Putamen (tissue), 1 donor: ENCODE results near the gene CAMSAP2.

Experiments used
- DNase-seq: peaks from one replicate; pipeline ENCODE4 v3.0.0-alpha.2; 2016; ENCODE audit warnings: low spot score

Gene CAMSAP2

GRCh38 chr1:200885623-200886402, 147.1 kb downstream of the CAMSAP2 start:
- no peak for DNase-seq

DNA sequence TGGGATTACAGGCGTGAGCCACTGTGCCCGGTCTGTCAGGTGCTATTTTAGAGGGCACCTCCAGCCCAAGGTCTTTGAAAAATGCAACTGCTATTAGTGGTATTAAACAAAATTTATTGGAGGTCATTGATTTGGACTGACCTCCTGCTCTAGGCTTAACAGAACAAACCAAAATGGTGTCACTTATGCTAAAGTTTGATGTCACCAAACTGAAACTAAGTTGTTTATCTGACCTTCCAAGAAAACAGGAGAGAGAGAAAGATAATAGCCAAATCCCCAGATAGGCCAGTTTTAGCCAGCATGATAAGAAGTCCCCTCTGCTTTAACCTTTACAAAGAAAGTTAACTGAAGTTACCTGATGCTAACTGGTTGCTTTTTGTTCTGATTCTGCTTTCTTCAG, 147.9 kb downstream of the CAMSAP2 start:
- no peak for DNase-seq

GRCh38 chr1:200887036-200887435, 148.3 kb downstream of the CAMSAP2 start:
- DNase-seq, result no peak

DNA sequence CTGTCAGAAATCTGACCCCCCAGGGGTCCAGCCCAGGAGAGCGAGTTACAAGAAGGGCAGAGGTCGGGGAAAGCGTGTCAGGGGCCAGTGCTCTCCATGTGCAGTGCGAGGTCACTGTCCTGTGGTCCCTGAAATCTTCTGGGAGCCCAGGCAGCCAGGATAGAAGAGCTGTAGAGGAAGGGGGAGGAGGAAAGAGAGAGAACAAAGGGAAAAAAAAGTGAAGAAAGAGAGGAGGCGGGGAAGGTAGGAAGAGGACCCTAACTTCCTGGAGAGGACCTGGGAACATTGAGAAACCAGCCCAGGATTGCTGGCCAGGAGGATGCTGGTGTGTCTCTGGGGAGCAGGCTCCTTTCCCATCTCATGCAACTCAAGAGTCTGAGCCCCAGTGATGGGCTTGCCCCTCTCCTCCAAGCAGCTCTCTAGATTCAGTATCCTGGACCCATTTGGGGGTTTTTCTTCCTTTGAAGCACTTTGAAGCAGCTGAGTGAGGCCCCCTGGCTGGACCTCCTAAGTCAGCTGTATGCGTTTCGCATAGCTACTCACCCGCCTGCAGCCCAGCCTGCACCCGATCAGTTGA, 149.2 kb downstream of the CAMSAP2 start:
- no peak for DNase-seq

DNA sequence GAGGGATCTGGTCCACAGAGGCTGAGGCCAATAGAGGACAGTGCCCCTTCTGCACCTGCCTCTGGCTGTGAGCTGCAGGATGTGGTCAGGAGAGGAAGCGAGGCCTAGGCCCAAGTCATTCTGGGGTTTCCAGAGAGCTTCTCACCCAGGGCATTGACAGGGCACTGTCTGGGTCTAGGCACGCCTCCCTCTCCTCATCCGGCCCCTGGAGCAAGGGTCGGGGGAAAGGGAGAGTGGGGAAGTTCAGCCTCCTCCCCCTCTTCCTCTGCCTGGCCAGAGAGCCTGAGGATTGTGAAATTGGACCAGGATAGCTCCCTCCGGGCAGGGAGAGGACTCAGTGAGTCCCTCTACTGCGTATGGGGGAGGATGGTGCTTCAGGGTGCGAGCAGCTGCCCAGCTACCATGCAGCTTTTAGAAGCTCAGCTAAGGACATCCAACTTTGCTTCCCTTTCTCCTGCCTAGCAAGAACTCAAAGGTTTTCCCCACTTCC, 149.7 kb downstream of the CAMSAP2 start:
- no peak for DNase-seq

DNA sequence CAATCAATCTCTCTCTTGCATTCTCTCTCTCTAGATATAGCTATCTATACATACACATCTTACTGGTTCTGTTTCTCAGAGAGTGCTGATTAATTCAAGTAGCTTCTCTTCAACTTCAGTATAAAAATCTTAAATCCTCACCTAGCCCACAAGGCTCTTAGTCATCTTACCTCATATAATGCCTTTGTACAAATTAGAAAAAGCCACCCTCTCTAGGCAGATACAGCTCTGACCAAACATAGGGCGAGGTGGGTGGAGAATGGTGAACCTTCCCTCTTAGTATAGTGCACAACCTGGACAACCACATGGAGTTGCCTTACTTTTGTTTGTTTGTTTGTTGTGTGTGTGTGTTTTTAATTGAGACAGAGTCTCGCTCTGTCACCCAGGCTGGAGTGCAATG, 150.9 kb downstream of the CAMSAP2 start:
- DNase-seq, result no peak

- no peak for DNase-seq
Observed at GRCh38 chr1:200890027-200890426, 151.3 kb downstream of the CAMSAP2 start.

DNA sequence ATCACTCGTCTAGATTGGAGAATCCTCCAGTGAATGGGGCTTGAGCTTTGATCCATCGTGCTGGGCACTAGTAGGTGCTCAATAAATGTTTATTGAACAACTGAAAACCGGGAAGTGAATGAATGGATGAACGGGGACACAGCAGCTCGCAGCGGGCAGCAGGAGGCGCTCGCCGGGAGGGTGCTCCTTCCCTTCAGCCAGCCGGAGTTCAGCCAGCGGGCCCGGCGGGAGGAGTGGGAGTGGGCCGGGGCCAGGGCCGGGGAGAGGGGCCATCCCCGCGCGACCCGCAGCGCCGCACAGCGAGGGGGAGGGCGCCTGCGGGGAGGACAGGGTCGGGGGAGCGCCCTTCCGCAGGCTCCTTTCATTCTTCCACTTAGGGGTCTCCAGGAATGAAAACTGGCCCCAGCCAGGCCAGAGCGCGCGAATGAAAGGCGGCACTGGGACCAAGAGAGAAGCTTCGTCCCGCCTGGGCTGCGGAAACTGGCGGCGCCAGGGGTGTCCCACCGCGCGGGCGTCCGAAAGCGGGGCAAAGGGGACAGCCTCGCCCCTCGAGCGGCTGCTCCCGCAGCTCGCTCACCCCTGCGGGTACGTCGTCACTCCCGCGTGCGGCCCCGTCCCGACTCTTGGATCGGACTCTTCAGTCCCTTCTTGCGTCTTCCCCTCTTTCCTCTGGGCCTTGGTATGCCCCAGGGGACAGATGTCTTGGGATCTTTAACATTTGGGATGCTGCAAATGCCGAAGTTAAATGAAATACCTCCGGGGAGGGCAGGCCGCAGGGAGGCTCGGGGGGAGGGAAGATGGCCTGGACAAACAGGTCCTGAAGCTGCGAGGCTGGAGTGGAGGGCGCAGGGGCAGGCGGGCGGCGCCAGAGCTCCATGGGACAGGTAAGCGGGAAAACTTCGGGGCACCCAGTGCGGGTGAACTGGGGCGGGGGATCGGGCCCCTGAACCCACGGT, 152.4 kb downstream of the CAMSAP2 start:
- no peak for DNase-seq

DNA sequence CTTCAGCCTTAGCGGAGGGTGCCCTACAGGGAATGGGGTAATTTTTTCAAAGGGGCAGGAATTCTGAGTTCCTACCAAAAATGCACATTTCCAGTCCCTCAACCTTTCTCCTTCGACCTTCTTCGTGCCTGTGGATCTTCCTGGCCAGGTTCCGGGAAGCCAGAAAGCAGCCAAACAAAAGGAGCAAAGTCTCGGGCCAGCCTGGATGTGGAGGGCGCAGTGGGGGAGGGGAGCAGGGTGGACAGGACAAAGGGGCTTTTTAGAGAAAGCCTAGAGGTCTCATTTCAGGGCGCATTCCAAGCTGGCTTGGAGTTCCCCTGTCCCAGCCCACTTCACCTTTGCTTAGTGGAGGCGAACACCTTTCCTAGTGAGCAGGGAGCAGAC, 153.1 kb downstream of the CAMSAP2 start:
- DNase-seq, result no peak

- no peak for DNase-seq
Observed at GRCh38 chr1:200892546-200892945, 153.9 kb downstream of the CAMSAP2 start.

GRCh38 chr1:200892958-200893357, 154.3 kb downstream of the CAMSAP2 start:
- no peak for DNase-seq

DNA sequence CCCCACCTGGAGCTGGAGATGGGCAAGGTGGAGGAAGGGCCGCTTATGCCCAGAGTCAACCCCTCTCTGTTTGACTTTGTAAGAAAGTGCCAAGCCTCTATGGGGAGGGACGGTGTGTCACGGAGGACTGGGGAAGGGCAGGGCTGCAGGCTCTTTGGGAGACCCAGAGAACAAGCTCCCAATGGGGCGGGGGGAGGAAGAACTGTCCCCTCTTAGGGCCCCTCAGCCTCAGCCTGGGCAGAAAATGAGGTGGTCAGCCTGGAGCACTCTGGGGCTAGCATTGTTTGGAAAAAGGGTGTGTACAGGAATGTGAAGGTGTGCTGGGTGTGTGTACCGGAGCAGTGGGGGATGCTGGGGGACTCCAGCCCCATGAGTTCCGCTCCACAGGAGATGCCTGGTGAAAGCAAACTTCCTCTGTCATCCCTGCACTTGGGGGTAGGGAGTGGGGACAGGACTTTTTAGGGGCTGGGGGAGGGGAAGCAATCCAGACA, 154.8 kb downstream of the CAMSAP2 start:
- DNase-seq, result no peak

DNA sequence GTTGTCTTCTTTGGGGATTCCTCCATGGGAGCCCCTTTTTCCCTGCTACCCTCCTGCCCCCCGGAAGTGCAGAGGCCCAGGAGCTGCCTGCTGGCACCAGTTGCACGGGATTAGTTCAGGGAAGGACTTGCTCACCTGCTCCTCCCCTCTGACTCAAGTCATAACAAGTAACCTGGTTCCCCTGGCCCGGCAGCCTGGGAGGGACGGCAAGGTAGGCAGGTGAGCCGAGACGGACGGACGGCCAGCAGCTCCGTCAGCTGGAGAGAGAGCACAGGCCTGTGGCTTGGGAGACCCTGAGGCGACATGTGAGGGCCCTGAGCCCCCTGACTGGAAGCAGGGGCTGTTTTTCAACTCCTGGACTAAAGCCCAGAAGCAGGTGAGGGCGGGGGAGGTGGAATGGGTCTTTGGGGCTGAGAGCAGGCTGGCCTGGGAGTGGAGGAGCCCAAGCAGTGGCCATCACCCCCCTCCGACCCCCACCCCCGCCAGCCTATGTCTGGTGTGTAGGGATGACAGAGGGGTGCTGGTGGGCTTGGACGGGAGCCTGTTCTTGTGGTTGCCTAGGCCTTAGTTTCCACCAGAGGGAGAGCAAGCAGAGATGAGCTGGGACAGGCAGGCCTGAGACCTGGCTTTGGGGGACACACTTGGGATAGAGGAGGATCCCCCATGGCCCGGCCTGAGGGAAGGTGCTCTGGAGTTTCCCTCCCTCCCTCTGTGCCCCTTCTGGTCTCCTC, 156.2 kb downstream of the CAMSAP2 start, which contains the start of gene INAVA:
Gene INAVA (plus strand): TSS at position 189 of the 731 bp plus-strand sequence. CDS start 3,501 bp downstream, outside the sequence.
- DNase-seq, result no peak

- no peak for DNase-seq
Observed at GRCh38 chr1:200895443-200895789, 156.7 kb downstream of the CAMSAP2 start.

- DNase-seq, result no peak
Observed at GRCh38 chr1:200895801-200896530, 157.3 kb downstream of the CAMSAP2 start.

DNA sequence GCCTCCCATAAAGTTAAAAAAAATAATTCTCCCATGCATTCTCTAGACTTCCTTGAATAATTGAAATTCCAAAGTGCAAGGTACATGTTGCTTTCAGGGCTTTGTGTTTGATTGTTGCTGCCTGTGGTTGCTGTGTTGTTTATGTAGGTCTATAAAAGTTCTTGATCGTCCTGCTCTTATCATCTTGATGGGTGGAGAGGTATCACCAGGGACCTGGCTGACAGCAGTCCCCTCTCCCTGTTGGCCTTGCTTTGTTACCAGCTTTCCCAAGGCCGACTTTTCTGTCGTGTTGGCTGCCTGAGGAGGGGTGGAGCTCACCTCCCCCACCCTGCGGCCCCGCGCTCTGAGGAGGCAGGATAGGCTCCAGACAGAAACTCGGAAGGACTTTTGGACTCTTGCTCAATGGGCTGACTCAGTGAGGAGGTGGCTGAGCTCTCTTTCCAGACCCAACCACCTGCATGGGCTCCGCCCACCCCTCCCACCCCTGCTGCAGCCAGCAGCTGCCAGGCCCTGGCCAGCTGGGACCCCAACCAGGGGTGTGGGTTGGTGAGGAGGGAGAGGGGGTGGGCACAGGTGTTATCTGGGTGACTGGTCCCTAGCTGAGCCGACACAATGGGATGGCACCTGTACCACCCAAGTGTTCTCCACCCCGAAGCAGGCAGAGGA, 158.0 kb downstream of the CAMSAP2 start:
- no peak for DNase-seq

DNA sequence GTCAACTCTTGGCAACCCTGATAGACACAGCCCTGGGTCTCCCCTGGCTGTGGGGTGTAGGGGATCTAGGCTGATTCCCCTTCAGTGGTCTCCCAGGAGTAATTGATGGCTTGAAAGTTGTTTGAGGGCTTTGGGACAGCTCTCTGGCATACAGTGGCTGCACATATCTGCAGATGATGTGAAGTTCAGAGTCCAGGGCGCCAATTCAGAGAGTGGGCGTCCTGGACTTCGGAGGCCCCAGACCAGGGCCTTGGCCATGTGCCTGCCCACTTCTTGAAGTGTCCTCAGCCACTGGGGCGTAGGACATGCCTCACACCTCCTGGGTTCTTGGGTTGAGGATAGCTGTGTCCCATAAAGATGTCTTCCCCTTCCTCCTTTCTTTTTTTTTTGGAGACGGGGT, 158.6 kb downstream of the CAMSAP2 start:
- DNase-seq, result no peak

DNA sequence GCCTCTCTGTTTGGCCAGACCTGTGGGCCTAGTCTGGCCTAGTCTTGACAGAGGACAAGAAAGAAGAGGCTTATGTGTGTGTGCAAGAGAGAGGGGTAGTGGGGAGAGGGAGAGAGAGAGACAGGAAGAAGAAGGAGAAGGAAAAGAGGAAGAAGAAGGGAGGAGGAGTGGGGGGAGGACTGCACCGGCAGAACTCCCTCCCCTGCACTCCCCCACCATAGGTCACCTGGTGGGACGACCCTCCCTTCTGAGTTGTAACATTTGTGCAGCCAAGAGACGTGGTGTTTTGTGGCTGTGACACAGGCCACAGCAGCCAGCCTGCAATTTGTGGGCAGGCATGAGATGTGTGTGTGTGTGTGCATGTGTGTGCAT, 160.3 kb downstream of the CAMSAP2 start:
- DNase-seq, result no peak

DNA sequence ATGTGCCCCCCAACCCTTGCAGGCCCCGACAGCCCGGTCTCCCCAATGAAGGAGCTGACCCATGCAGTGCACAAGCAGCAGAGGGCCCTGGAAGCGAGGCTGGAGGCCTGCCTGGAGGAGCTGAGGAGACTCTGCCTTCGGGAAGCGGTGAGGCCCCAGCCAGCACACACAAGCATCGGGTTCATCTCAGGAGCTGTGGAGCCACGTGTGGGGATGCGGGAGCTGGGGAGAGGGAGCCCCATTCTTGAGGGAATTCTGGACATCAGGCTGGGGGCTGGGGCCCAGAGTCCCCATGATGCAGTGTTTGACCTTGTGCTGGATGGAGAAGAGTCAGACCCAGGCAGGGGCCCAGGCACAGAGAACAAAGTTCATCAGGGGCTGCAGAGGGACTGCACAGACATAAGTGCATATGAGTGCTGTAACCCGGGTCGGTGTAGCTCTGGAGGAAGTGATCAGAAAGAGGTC, 160.8 kb downstream of the CAMSAP2 start:
- no peak for DNase-seq
